HEK293 (cell line): Measurements from ENCODE around the gene RAP2B.

ENCODE experiments used
- CTCF ChIP-seq: fragments of 450-650 bp; formaldehyde crosslinking; IDR thresholded peaks from 2 replicates; pipeline ENCODE4 v1.5.1; 2016; ENCODE audit warnings: missing biosample characterization, missing genetic modification characterization
- MEIS1 ChIP-seq: sonication (generic); formaldehyde crosslinking; IDR thresholded peaks from 2 replicates; pipeline ENCODE4 v1.8.1; 2022; ENCODE audit warnings: missing genetic modification reagents, mild to moderate bottlenecking, borderline replicate concordance
- YY1 ChIP-seq: fragments of 450-650 bp; formaldehyde crosslinking; IDR thresholded peaks from 2 replicates; pipeline ENCODE4 v1.5.1; 2018; ENCODE audit warnings: missing biosample characterization, missing genetic modification characterization
- ZBTB8A ChIP-seq: fragments of 450-650 bp; formaldehyde crosslinking; IDR thresholded peaks from 2 replicates; pipeline ENCODE4 v1.5.1; 2016; ENCODE audit warnings: missing biosample characterization, missing genetic modification characterization
- ZNF623 ChIP-seq: fragments of 450-650 bp; formaldehyde crosslinking; IDR thresholded peaks from 2 replicates; pipeline ENCODE4 v1.5.1; 2016; ENCODE audit warnings: missing biosample characterization, missing genetic modification characterization

- TF ChIP-seq CTCF (tag by site-specific recombination) (no peak), ZNF623 (tag by site-specific recombination) (no peak), YY1 (tag by site-specific recombination) (no peak), ZBTB8A (no peak), MEIS1 (no peak)
Measured at GRCh38 chr3:153165261-153165681, 3.2 kb downstream of the RAP2B start.
